Gastrocnemius medialis (tissue), 4 donors: ENCODE measurements around the gene PTPRM. TPM values are rescaled to one million over a fixed set of nuclear protein-coding genes. Genes with fewer than 3 reads are reported as not detected.

Experiments used
- ATAC-seq, 2 donors: fragments of 150-250 bp; one replicate each; pipeline ENCODE4 v1.9.1; 2016
- DNase-seq, 2 donors: peaks; one replicate each; pipeline ENCODE4 v3.0.0-alpha.2; 2019
- H3K27ac ChIP-seq, 4 donors: fragments of 200-600 bp; sonication (generic); 1 replicate in 1 of 4; 2 replicates in 3 of 4; pipeline ENCODE4 v1.5.1; 2016 to 2018; ENCODE audit warnings: mild to moderate bottlenecking in 2 of 4, moderate library complexity in 1 of 4
- H3K27me3 ChIP-seq, 3 donors: fragments of 200-600 bp; sonication (generic) in 2 of 3; 1 replicate in 1 of 3; 2 replicates in 2 of 3; pipeline versions ENCODE4 v1.5.1 to v1.6.0; 2016 to 2019; ENCODE audit warnings: mild to moderate bottlenecking in 1 of 3, moderate library complexity in 1 of 3
- H3K36me3 ChIP-seq, 2 donors: fragments of 200-600 bp; sonication (generic) in 1 of 2; one replicate each; pipeline ENCODE4 v1.5.1; 2017 to 2018
- H3K4me1 ChIP-seq, 2 donors: fragments of 200-600 bp; sonication (generic) in 1 of 2; one replicate each; pipeline ENCODE4 v1.5.1; 2016 to 2017; ENCODE audit warnings: mild to moderate bottlenecking in 2 of 2
- H3K4me3 ChIP-seq, 4 donors: fragments of 200-600 bp; sonication (generic) in 3 of 4; 1 replicate in 1 of 4; 2 replicates in 3 of 4; pipeline ENCODE4 v1.5.1; 2016 to 2019; ENCODE audit warnings: mild to moderate bottlenecking in 2 of 4
- H3K9me3 ChIP-seq, 3 donors: fragments of 200-600 bp; sonication (generic) in 2 of 3; 1 replicate in 1 of 3; 2 replicates in 2 of 3; pipeline ENCODE4 v1.5.1; 2016 to 2019
- POLR2A ChIP-seq, 2 donors: fragments of 450-650 bp; IDR thresholded peaks; one replicate each; pipeline ENCODE4 v1.6.1; 2017; ENCODE audit warnings: antibody characterized with exemption in 2 of 2, mild to moderate bottlenecking in 2 of 2, moderate library complexity in 2 of 2
- in situ Hi-C, 4 donors: fragments of 200-750 bp; cut with MboI; loops; one replicate each; pipeline versions ENCODE4 v1.15.0 to v1.8.0; 2017; ENCODE audit warnings: low sequenced_read_pairs in 4 of 4
- intact Hi-C: fragments of 100-400 bp; cut with DNase I; formaldehyde crosslinking; loops from one replicate; pipeline ENCODE4 v1.15.1; 2023; ENCODE audit warnings: low total_unique reads
- total RNA-seq, 4 donors: library from RNA; depleted of rRNA; stranded (reverse); fragments of >200 nt; gene quantifications; one replicate each; pipeline versions ENCODE4 v1.1.0 to v1.2.3, GENCODE V29; 2016
- TF ChIP-seq, protein P1 (sequence below), 5 experiments: fragments of 450-650 bp in 3 of 5; fragments of 200-600 bp in 2 of 5; sonication (generic) in 2 of 5; IDR thresholded peaks in 4 of 5; conservative IDR thresholded peaks in 1 of 5; 1 replicate in 4 of 5; 2 replicates in 1 of 5; pipeline ENCODE4 v1.5.1; 2016 to 2019; ENCODE audit warnings: antibody characterized with exemption in 5 of 5, mild to moderate bottlenecking in 3 of 5, moderate library complexity in 3 of 5

Gene PTPRM
- total RNA-seq, 4 donors from 2014 or later = 52.6 to 79.3 (median 63.8) TPM

DNA sequence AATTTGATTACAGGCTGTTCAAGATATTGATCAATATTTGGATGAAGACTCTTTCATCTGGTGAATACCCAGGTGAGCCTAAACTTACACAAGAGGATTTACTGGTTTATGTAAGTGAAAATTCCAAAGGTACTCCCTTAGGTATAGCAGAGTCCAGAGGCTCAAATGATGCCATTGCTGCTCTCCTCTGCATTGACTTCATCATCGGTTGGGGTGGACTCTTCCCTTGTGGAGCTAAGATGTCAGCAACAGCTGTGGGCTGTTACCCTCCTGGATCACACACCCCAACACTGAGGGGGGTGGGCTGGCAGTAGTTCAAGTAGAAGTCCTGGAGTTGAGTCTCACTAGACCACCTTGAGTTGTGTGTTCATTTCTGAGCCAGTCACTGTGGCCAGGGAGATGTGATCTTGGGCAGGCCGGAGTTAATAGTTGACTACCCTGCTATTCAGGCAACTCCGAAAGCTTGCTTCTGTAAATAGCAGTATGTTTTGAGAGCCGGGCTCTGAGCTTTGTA lies 236.9 kb downstream of the PTPRM start:
- Histone ChIP-seq H3K27me3 (no peaks in the 10 kb centered on the region), H3K36me3 (no peaks in the 10 kb centered on the region), H3K4me3 (no peak overlapping the region), H3K27ac (no peak overlapping the region), H3K9me3 (no peaks in the 10 kb centered on the region), H3K4me1 (peaks cover 25 to 27% of the 10 kb centered on the region in 2 donors)
- TF ChIP-seq POLR2A (IDR thresholded peaks at IDR 0.05) = no peak
- TF ChIP-seq, protein P1, sequence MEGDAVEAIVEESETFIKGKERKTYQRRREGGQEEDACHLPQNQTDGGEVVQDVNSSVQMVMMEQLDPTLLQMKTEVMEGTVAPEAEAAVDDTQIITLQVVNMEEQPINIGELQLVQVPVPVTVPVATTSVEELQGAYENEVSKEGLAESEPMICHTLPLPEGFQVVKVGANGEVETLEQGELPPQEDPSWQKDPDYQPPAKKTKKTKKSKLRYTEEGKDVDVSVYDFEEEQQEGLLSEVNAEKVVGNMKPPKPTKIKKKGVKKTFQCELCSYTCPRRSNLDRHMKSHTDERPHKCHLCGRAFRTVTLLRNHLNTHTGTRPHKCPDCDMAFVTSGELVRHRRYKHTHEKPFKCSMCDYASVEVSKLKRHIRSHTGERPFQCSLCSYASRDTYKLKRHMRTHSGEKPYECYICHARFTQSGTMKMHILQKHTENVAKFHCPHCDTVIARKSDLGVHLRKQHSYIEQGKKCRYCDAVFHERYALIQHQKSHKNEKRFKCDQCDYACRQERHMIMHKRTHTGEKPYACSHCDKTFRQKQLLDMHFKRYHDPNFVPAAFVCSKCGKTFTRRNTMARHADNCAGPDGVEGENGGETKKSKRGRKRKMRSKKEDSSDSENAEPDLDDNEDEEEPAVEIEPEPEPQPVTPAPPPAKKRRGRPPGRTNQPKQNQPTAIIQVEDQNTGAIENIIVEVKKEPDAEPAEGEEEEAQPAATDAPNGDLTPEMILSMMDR (IDR thresholded peaks at IDR 0.05 in 4 of 5, conservative IDR thresholded peaks at IDR 0.05 in 1 of 5) = no peak
- in situ Hi-C loops = no loop called here
- ATAC-seq (no peak), DNase-seq (no peak)
- intact Hi-C loops = no loop called here

DNA sequence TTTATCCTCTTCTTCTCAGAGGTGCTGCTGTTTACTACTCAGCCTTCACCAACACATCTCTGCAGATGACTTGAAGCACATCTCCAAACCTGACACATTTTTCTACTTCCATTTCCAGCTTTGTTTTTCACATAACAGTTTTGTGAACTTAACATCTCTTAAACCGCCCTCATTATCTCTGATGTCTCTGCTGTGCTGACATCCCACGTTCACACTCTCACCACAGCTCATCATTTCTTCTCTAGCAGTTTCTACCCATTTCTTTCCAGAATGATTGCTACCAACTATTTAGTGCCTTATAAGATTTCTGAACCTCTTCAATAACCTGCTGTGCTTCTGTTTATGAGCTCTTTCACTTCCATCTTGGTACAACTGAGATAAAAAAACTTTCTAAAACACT lies 238.0 kb downstream of the PTPRM start:
- H3K27me3 ChIP-seq = no peaks in the 10 kb centered on the region
- intact Hi-C loops (no loop called here), in situ Hi-C loops (no loop called here)
- no peaks in the 10 kb centered on the region for H3K9me3 ChIP-seq
- H3K4me1 ChIP-seq = peaks cover 25 to 31% of the 10 kb centered on the region in 2 donors
- TF ChIP-seq, protein P1 (IDR thresholded peaks at IDR 0.05 in 4 of 5, conservative IDR thresholded peaks at IDR 0.05 in 1 of 5) = no peak
- TF ChIP-seq POLR2A (IDR thresholded peaks at IDR 0.05) = no peak
- no peak overlapping the region for H3K27ac ChIP-seq
- ATAC-seq (no peak), DNase-seq (no peak)
- no peaks in the 10 kb centered on the region for H3K36me3 ChIP-seq
- no peak overlapping the region for H3K4me3 ChIP-seq

DNA sequence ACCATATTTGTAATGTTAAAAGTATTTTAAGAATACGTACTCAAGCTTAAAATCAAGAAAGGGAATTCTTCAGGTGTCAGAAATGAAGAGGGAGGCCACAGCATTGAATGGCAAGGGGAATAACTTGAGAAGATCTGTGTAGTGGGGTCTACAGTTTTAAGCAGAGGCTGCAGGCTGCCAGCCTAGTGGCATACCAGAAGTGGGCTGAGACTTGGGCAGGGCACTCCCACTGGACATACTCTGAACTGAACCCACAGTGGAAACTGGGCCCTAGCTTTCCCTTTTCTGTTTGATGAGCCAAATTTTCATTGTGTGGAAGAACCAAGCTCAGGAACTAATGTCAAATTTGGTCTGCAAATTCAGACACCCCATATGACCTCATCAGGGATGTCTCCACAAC lies 238.8 kb downstream of the PTPRM start:
- ATAC-seq = no peak
- intact Hi-C loops (no loop called here), in situ Hi-C loops (no loop called here)

DNA sequence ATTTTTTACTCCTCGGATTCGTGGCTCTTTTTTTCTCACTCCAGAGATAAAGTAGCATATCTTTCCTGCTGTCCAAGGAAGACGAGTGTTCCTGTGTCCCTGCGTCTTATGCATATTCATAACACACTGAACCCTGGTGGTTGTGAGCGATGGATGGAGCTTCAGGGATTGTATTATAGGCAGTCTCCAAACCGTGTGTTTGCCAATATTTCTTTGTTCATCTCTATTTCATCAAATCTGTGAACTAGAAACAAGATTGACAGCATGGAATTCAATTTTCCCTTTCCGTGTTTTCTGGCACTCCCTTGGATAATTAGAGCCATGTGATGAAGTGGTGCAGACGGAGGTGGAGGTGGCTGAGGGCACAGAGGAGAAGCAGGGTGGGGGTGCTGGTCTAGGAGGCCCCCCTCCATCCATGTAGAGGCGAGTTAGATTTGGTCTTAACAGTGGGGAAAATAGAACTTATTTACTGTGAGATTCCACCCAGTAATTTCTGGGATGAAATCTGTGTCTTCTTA lies 240.9 kb downstream of the PTPRM start:
- H3K4me3 ChIP-seq = no peak overlapping the region
- no peaks in the 10 kb centered on the region for H3K9me3 ChIP-seq
- ATAC-seq (no peak), DNase-seq (no peak)
- H3K4me1 ChIP-seq = peaks cover 44 to 53% of the 10 kb centered on the region in 2 donors
- intact Hi-C loops (loop anchor here (1.0 kb wide), 1 partner anchor 12 kb away; no protein-coding TSS in a partner anchor), in situ Hi-C loops (no loop called here)
- H3K36me3 ChIP-seq = no peaks in the 10 kb centered on the region
- no peaks in the 10 kb centered on the region for H3K27me3 ChIP-seq
- no peak overlapping the region for H3K27ac ChIP-seq
- no peak for TF ChIP-seq POLR2A (IDR thresholded peaks at IDR 0.05)

More for the DNA sequence above, 238.8 kb downstream of the PTPRM start:
- Histone ChIP-seq H3K36me3 (no peaks in the 10 kb centered on the region), H3K4me3 (no peak overlapping the region), H3K9me3 (no peaks in the 10 kb centered on the region), H3K4me1 (peaks cover 25 to 32% of the 10 kb centered on the region in 2 donors), H3K27me3 (no peaks in the 10 kb centered on the region), H3K27ac (no peak overlapping the region)
- TF ChIP-seq POLR2A (IDR thresholded peaks at IDR 0.05) = no peak
- TF ChIP-seq, protein P1 (IDR thresholded peaks at IDR 0.05 in 4 of 5, conservative IDR thresholded peaks at IDR 0.05 in 1 of 5) = no peak
- DNase-seq = no peak

DNA sequence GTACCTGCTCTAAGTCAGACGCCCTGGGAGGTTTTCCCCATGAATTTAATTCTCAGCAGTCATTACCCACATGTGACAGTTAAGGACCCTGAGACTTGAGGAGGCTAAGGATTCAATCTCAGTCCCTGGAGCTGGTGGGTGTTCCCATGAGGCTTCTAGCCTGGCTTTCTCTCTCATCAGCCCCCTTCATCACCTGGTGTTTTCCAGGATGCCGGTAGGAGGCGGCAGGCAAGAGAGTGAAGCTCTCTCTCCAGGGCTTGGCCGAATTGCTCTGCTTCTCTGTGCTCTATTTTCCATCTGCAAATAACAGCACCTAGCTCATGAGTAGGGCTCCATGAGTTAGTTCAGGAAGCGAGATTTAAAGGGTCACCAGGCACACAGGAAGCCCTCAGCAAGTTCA lies 241.9 kb downstream of the PTPRM start:
- Histone ChIP-seq H3K9me3 (no peaks in the 10 kb centered on the region), H3K4me1 (peaks cover 48 to 57% of the 10 kb centered on the region in 2 donors), H3K4me3 (no peak overlapping the region), H3K36me3 (no peaks in the 10 kb centered on the region), H3K27me3 (no peaks in the 10 kb centered on the region), H3K27ac (no peak overlapping the region)
- in situ Hi-C loops = no loop called here
- intact Hi-C loops = loop anchor here (1.0 kb wide), 1 partner anchor 13 kb away; no protein-coding TSS in a partner anchor
- no peak for TF ChIP-seq POLR2A (IDR thresholded peaks at IDR 0.05)
- TF ChIP-seq, protein P1 (IDR thresholded peaks at IDR 0.05 in 4 of 5, conservative IDR thresholded peaks at IDR 0.05 in 1 of 5) = no peak
- ATAC-seq (no peak), DNase-seq (no peak)
